SK-N-SH (cell line): ENCODE data around the gene TP53I13. TPM values are rescaled to one million over a fixed set of nuclear protein-coding genes. Genes with fewer than 3 reads are reported as not detected.

Experiments used
- CTCF ChIA-PET: fragments of 300-600, 350-600 bp; formaldehyde crosslinking; extraction: SDS; loops from one replicate; lab custom pipeline; 2021; lab: Yijun Ruan, JAX
- POLR2A ChIA-PET: fragments of 350-600 bp; sonication (Branson Sonifier 250); formaldehyde crosslinking; extraction: SDS; loops from one replicate; lab custom pipeline; 2020; ENCODE audit warnings: antibody characterized with exemption, inconsistent platforms; lab: Yijun Ruan, JAX
- DNase-seq: peaks from one replicate; pipeline ENCODE4 v3.0.0; 2012
- H2AFZ ChIP-seq: fragments of 200-600 bp; sonication (generic); 2 replicates; pipeline ENCODE4 v1.8.1; 2016; ENCODE audit warnings: antibody characterized with exemption, mild to moderate bottlenecking, low read depth
- H3F3A ChIP-seq: fragments of 200-600 bp; sonication (generic); replicated peaks from 2 replicates; pipeline ENCODE3; 2016; ENCODE audit warnings: antibody characterized with exemption, mild to moderate bottlenecking; ENCODE audit not compliant: insufficient read depth
- H3K27ac ChIP-seq, 2 experiments: fragments of 200-500 bp in 1 of 2; fragments of 200-600 bp in 1 of 2; sonication (Bioruptor generic) in 1 of 2; sonication (generic), shearing (Covaris generic) in 1 of 2; 2 replicates each; pipeline versions ENCODE4 v1.5.1 to v1.6.1; 2014 to 2016; ENCODE audit warnings: low read depth in 2 of 2, inconsistent platforms in 1 of 2, low read length in 1 of 2, mild to moderate bottlenecking in 1 of 2, mixed read lengths in 1 of 2
- H3K27me3 ChIP-seq: fragments of 200-600 bp; sonication (generic), shearing (Covaris generic); 2 replicates; pipeline ENCODE4 v1.6.1; 2016; ENCODE audit warnings: mixed run types; ENCODE audit not compliant: insufficient read depth
- H3K36me3 ChIP-seq, 2 experiments: fragments of 200-500 bp in 1 of 2; fragments of 200-600 bp in 1 of 2; sonication (Bioruptor generic) in 1 of 2; sonication (generic) in 1 of 2; replicated peaks in 1 of 2; 2 replicates each; pipeline versions ENCODE3 to v1.5.1; 2014 to 2016; ENCODE audit warnings: low read length in 1 of 2, mild to moderate bottlenecking in 1 of 2; ENCODE audit not compliant: insufficient read depth in 2 of 2, control insufficient read depth in 1 of 2
- H3K4me1 ChIP-seq, 2 experiments: fragments of 200-500 bp in 1 of 2; fragments of 200-600 bp in 1 of 2; sonication (Bioruptor generic) in 1 of 2; sonication (generic), shearing (Covaris generic) in 1 of 2; 2 replicates each; pipeline versions ENCODE4 v1.5.1 to v1.6.1; 2014 to 2016; ENCODE audit warnings: low read depth in 1 of 2, low read length in 1 of 2, mixed run types in 1 of 2; ENCODE audit not compliant: insufficient read depth in 2 of 2, control insufficient read depth in 1 of 2
- H3K4me2 ChIP-seq: fragments of 200-600 bp; sonication (generic), shearing (Covaris generic); 2 replicates; pipeline ENCODE4 v1.6.1; 2017; ENCODE audit warnings: mixed run types
- H3K4me3 ChIP-seq, 2 experiments: fragments of 200-500 bp in 1 of 2; fragments of 200-600 bp in 1 of 2; sonication (Bioruptor generic) in 1 of 2; sonication (generic), shearing (Covaris generic) in 1 of 2; 2 replicates each; pipeline versions ENCODE4 v1.5.1 to v1.8.1; 2014 to 2016; ENCODE audit warnings: low read depth in 2 of 2, inconsistent platforms in 1 of 2, low read length in 1 of 2, mild to moderate bottlenecking in 1 of 2, mixed read lengths in 1 of 2, moderate library complexity in 1 of 2
- H3K79me2 ChIP-seq: fragments of 200-600 bp; sonication (generic); 2 replicates; pipeline ENCODE4 v1.8.1; 2017; ENCODE audit warnings: mild to moderate bottlenecking; ENCODE audit not compliant: insufficient read depth
- H3K9ac ChIP-seq: fragments of 200-600 bp; sonication (generic); 2 replicates; pipeline ENCODE4 v1.6.1; 2017; ENCODE audit warnings: mixed run types
- H3K9me2 ChIP-seq: fragments of 200-600 bp; sonication (generic); 2 replicates; pipeline ENCODE4 v1.6.1; 2017; ENCODE audit warnings: mixed run types
- H3K9me3 ChIP-seq: fragments of 200-600 bp; sonication (generic); 2 replicates; pipeline ENCODE4 v1.6.1; 2017; ENCODE audit warnings: mixed run types, mild to moderate bottlenecking, moderate library complexity
- H4K20me1 ChIP-seq: fragments of 200-600 bp; sonication (generic); 2 replicates; pipeline ENCODE4 v1.6.1; 2017; ENCODE audit warnings: mild to moderate bottlenecking, mixed run types; ENCODE audit not compliant: insufficient read depth
- CTCF ChIP-seq: fragments of 200-600 bp; sonication (generic); IDR thresholded peaks from 2 replicates; pipeline ENCODE4 v1.6.1; 2017; ENCODE audit warnings: antibody characterized with exemption, mild to moderate bottlenecking, moderate library complexity
- FOXM1 ChIP-seq: IDR thresholded peaks from 2 replicates; pipeline ENCODE4 v1.4.0; 2012; ENCODE audit warnings: low read depth, mild to moderate bottlenecking
- GATA2 ChIP-seq: sonication (generic); formaldehyde crosslinking; IDR thresholded peaks from 2 replicates; pipeline ENCODE4 v1.5.0; 2020; ENCODE audit warnings: mild to moderate bottlenecking, missing genetic modification reagents
- JUND ChIP-seq: IDR thresholded peaks from 2 replicates; pipeline ENCODE4 v1.4.0; 2012
- MAX ChIP-seq: IDR thresholded peaks from 2 replicates; pipeline ENCODE4 v1.4.0; 2012; ENCODE audit warnings: low read depth
- MEF2A ChIP-seq: IDR thresholded peaks from 2 replicates; pipeline ENCODE4 v1.4.0; 2012; ENCODE audit warnings: low read depth, borderline replicate concordance
- MXI1 ChIP-seq: IDR thresholded peaks from 2 replicates; pipeline ENCODE4 v1.6.1; 2012; ENCODE audit warnings: mild to moderate bottlenecking, low read depth, low read length, improper control_type of control experiment
- NRF1 ChIP-seq: IDR thresholded peaks from 2 replicates; pipeline ENCODE4 v1.6.1; 2012; ENCODE audit warnings: low read depth, mild to moderate bottlenecking, low read length
- REST ChIP-seq: IDR thresholded peaks from 2 replicates; pipeline ENCODE4 v1.6.1; 2012; ENCODE audit warnings: mild to moderate bottlenecking, low read depth, low read length, moderate library complexity
- RFX5 ChIP-seq: IDR thresholded peaks from 2 replicates; pipeline ENCODE4 v1.6.1; 2012; ENCODE audit warnings: mild to moderate bottlenecking, improper control_type of control experiment, low read length
- SIN3A ChIP-seq: IDR thresholded peaks from 2 replicates; pipeline ENCODE4 v1.6.1; 2012; ENCODE audit warnings: low read depth, mild to moderate bottlenecking, low read length, moderate library complexity, borderline replicate concordance
- USF1 ChIP-seq: IDR thresholded peaks from 2 replicates; pipeline ENCODE4 v1.4.0; 2012; ENCODE audit warnings: low read depth, borderline replicate concordance
- WGBS: methylation state at CpG from one replicate; pipeline ENCODE4 v1.1.6; 2017; ENCODE audit warnings: low lambda C conversion rate; 5-methylcytosine and 5-hydroxymethylcytosine counted together
- polyA plus RNA-seq, 3 experiments: library from polyadenylated mRNA; depleted of rRNA; stranded (reverse); fragments of >200 nt; gene quantifications; 2 replicates each; pipeline ENCODE4 v1.2.3, GENCODE V29; 2012

Gene TP53I13
- polyA plus RNA-seq, 1 of the 3 experiments (the other 2 are of a cell fraction) = 39.2 TPM

GRCh38 chr17:29592850-29593551 lies 24.5 kb downstream of the TP53I13 start, which contains the start of gene ANKRD13B (continued):
- peak; percentile 34; the same call in 1 of the 2 replicates for TF ChIP-seq MAX
- TF ChIP-seq GATA2 (CRISPR knock-in tag) = no peak
- TF ChIP-seq CTCF = no peak
- no peak for TF ChIP-seq USF1
- TF ChIP-seq MEF2A = no peak

GRCh38 chr17:29593591-29594518 lies 25.4 kb downstream of the TP53I13 start:
- H3K4me1 ChIP-seq = peaks cover 34 to 66% of the 10 kb centered on the region in 2 experiments
- TF ChIP-seq NRF1 = no peak
- no peak for TF ChIP-seq RFX5
- no peak for TF ChIP-seq FOXM1
- TF ChIP-seq MAX = peak; percentile 40; the same call in 1 of the 2 replicates
- peak; percentile 36 for TF ChIP-seq CTCF
- TF ChIP-seq SIN3A = peak; percentile 96
- TF ChIP-seq JUND = no peak
- TF ChIP-seq REST = peak; percentile 99
- TF ChIP-seq MXI1 = peak; percentile 35; the same call in 1 of the 2 replicates
- no peak for TF ChIP-seq GATA2 (CRISPR knock-in tag)
- H3K9me3 ChIP-seq = no peaks in the 10 kb centered on the region
- no peaks in the 10 kb centered on the region for H3K9me2 ChIP-seq
- CTCF ChIA-PET = interaction anchor here (0.6 to 5.0 kb wide), 16 partner anchors 12 to 641 kb away, joined by 3 to 123 read pairs (median 4); partner anchors contain the start of genes ABHD15 and TP53I13
- H3K36me3 ChIP-seq = no peaks in the 10 kb centered on the region
- DNase-seq = no peak
- peaks cover 29% of the 10 kb centered on the region for H3F3A ChIP-seq
- H3K27me3 ChIP-seq = no peaks in the 10 kb centered on the region
- H3K4me3 ChIP-seq = peak overlapping the region; percentile 65 to 89
- POLR2A ChIA-PET = interaction anchor here (1.0 kb wide), 1 partner anchor 338 kb away, joined by 5 read pairs; no protein-coding TSS in a partner anchor
- peak overlapping the region in 1 of 2 experiments; percentile 91; a peak in 2 of 4 replicates for H3K27ac ChIP-seq
- peak overlapping the region; percentile 65; the same call in 1 of the 2 replicates for H2AFZ ChIP-seq
- peaks cover 20% of the 10 kb centered on the region for H3K79me2 ChIP-seq
- H3K4me2 ChIP-seq = peak overlapping the region; percentile 93
- H3K9ac ChIP-seq = peak overlapping the region; percentile 63; the same call in 1 of the 2 replicates
- peaks cover 4% of the 10 kb centered on the region; the same call in 1 of the 2 replicates for H4K20me1 ChIP-seq
- 3% methylated on average over 9 of the region's 64 CpGs for WGBS
